Measurements from ENCODE around the gene SPA17. TPM values are rescaled to one million over a fixed set of nuclear protein-coding genes. Genes with fewer than 3 reads are reported as not detected.

Gene SPA17
- 8.9 TPM for total RNA-seq (ENCODE audit: insufficient read depth, low replicate concordance)

GRCh38 chr11:124673333-124674167 is at the start of gene SPA17, which contains the start of gene SIAE:
Gene SPA17, plus strand, starts transcription at chr11:124673904. Its CDS starts 1,361 bp downstream, at chr11:124675265.
Gene SIAE, minus strand, starts transcription at chr11:124673739. Its CDS starts 31 bp downstream, at chr11:124673708.
- peak; percentile 96 for DNase-seq (ENCODE audit: low spot score)

- no peak for DNase-seq (ENCODE audit: low spot score)
Measured at GRCh38 chr11:124625504-124626168, 48.1 kb upstream of the SPA17 start.

GRCh38 chr11:124627546-124627945 is 46.2 kb upstream of the SPA17 start:
- no peak for DNase-seq (ENCODE audit: low spot score)

DNA sequence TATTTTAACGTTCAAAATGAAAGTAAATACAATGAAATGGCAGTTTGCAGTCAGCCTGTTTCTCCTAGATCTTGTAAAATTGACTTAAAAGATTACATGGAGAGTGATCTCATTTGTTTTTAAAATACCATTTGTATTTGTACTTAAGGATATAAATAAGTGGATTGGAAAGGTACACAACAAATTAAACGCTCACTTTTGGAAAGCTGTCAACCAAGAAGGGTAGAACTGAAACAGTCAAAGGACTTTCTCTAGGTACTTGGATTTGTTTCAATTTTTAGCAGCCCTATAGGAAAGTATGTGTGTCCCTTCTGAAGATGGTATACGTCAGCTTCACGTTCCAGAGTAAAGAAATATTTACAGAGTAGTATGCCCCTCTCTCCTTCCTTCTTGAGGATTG is 43.7 kb upstream of the SPA17 start:
- DNase-seq (ENCODE audit: low spot score), result no peak

DNA sequence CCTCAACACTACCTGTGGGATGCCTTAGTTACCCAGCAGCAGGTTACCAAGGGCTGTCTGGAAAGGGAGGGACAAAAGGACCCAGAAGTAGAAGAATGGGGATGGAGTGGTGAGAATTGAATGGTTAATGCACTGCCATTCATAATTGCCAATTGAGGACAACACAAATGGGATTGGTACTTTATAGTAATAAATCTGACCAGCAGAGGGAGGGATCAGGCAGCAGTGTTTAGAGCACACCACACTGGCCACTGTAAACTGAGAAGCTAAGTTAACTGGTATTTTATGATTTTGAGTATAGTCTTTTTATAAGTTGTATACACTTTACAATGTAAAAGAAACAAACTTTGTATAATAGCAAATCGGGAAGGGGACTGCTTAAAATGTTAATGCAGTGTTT is 40.3 kb upstream of the SPA17 start:
- DNase-seq (ENCODE audit: low spot score), result no peak

DNA sequence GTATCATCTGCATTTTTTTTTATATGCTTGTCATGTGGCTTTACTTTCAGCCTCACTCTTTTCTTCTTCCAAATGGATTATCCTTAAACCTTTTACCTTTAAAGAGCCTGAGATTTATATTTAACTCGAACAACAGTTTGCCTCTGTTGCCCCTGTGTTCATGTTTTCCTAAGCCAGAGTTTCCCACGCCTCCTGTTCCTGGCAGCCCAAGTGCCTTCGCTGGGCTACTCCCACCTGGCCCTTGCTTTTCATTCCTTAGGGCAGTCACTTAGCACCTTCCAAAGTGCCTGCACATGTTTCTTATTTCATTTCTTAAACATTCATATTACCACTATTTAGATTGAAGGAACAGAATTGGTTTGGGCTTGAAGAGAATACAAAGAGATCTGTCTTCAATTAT is 37.8 kb upstream of the SPA17 start:
- no peak for DNase-seq (ENCODE audit: low spot score)

- no peak for DNase-seq (ENCODE audit: low spot score)
Measured at GRCh38 chr11:124638500-124638899, 35.2 kb upstream of the SPA17 start.

DNA sequence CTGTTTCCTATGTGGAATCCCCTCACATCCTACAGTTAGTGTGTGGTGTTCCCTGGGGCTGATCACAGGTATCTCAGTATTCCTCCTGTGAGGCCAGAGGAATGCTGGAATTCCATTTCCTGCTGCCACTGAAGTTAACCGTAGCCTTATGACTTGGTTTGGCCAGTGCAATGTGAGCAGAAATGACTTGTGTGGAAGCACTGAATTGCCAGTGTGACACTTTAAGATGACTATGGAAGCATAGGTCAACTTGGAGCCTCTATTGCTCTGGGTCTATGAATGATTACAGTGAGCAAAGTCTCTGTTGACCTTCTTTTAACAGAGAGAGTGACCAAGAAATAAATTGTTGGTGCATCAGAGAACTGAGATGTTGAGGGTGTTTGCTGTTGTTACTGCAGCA is 34.5 kb upstream of the SPA17 start:
- DNase-seq (ENCODE audit: low spot score), result no peak

GRCh38 chr11:124640666-124641065 is 33.0 kb upstream of the SPA17 start:
- no peak for DNase-seq (ENCODE audit: low spot score)

DNA sequence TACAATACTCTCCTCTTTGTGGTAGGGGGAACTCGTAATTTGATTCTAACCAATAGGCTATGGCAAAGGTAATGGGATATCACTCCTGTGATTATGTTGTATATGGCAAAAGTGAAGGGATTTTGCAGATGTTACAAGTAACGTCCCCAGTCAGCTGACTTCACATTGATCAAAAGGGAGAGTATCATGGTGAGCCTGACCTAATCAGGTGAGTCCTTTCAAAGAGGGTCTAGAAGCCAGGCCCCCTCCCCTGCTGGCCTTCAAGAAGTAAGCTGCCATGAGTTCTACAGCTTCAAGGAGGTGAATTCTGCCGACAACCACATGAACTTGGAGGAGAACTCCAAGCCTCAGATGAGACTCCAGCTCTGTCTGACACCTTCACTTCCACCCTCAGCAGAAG is 31.1 kb upstream of the SPA17 start:
- no peak for DNase-seq (ENCODE audit: low spot score)

DNA sequence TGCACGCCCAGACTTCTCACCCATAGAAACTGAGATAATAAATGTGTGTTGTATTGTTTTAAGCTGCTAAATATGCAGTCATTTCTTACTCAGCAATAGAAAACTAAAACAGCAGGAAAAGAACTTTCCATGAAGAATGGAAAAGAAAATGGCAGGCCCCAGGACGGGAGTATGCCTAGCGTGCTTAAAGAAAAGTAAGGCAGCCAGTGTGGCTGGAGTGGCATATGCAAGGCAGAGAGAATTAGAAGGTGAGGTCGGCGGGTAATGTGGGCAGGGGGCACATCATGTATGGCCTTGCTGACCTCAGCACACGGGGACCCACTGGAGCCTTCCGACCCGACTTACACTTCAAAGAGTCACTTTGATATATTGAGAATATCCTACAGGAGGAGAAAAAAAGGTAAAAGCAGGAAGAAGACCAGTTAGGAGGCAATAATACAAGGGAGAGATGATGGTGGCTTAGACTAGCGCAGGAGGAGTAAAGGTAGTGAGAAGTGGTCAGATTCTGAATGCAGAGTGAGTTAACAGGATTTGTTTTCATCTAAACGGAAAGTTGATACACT is 30.6 kb upstream of the SPA17 start:
- DNase-seq (ENCODE audit: low spot score), result no peak

DNA sequence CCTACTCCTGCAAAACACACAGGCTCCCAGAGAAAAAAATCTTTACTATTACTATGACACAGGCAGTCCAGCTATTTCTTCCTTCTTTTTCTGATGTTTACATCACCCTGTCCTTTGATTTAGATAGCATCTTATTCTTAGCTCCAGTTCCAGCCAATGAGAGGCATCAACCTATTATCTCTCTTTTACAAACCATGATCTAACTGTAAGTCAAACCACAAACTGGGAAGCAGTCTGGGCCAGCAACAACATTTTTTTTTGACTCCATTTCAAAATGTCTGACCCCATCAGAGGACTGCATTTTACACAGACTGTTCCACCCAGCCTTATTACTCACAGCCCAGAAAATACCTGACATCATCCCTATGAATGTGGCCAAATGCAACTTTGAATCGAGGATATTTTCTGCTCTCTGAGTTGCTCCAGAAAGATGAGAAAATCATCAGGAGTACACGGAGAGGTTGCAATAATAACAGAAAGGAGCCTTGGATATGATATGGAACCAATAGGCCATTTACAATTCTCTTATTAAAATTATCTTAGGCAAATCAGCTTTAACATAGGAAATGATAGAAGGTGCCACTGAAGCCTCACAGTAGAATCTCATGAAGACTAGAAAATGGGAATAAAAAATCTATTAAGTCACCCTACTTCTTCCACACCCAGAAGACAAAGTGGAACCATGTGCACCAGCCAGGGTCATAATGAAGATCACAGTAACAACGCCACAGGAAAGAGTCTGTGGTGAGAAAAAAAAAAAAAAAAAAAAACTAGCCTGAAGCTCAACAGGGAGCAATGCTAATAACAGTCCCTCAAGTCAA is 29.9 kb upstream of the SPA17 start:
- peak; percentile 74 for DNase-seq (ENCODE audit: low spot score)

- peak; percentile 55 for DNase-seq (ENCODE audit: low spot score)
Measured at GRCh38 chr11:124644426-124645280, 29.1 kb upstream of the SPA17 start.

- DNase-seq (ENCODE audit: low spot score), result no peak
Measured at GRCh38 chr11:124646148-124646547, 27.6 kb upstream of the SPA17 start.

DNA sequence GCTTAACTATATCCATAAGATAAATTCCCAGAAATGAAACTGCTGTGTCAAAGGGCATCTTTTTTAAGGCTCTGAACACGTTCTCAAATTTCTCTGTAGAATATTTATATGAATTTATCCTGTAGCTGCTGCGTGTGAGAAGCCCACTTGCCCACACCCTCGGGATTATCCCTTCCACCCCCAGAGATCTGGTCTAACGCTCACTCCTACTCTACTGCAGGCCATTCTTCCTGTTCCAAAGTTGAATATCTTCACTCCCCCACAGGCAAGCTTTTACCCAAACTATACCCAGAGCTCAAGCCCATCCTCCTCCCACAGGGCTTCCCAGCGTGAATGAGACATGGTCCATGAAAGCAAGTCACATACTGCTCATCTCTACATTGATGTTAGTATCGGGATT is 25.1 kb upstream of the SPA17 start:
- no peak for DNase-seq (ENCODE audit: low spot score)

DNA sequence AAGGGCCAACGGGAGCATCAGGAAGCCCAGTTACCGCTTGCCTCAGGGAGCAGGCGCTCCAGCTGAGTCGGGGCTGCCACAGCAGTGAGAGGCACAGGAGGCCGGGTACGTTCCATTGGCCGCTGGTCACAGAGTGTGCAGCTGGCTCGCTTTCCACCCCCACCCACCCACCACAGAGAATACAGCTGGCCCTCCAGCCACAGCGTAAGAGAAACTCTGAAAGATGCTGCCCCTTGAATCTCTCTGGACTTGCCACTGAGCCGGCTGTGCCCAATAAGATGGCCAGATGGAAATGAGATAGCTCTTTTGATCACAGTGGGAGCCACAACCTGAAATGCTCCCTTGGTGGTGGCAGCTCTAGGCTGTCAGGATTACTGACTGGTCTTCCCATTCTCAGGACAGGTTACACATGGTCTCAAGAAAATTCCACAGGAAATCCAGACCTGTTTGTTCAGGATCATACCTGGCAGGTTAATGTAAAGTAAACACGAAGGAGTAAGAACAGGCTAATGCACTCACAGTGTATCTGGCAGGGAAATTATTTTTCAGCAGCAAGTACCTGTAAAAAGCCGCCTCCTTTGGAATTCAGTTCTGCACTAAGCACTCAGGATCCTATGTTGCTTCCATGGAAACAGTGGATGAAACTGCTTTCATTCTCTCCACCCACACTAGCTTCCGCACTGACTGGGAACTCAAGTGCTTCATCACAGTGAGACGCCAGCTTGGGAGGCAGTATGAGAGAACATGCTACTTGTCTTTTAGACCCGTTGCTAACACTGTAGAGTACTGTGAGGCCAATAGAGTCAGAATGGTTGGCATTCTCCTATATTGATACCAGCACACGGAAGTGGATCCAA is 16.7 kb upstream of the SPA17 start:
- DNase-seq (ENCODE audit: low spot score), result peak; percentile 21

- DNase-seq (ENCODE audit: low spot score), result no peak
Measured at GRCh38 chr11:124657904-124658303, 15.8 kb upstream of the SPA17 start.

GRCh38 chr11:124658501-124658900 is 15.2 kb upstream of the SPA17 start:
- no peak for DNase-seq (ENCODE audit: low spot score)

DNA sequence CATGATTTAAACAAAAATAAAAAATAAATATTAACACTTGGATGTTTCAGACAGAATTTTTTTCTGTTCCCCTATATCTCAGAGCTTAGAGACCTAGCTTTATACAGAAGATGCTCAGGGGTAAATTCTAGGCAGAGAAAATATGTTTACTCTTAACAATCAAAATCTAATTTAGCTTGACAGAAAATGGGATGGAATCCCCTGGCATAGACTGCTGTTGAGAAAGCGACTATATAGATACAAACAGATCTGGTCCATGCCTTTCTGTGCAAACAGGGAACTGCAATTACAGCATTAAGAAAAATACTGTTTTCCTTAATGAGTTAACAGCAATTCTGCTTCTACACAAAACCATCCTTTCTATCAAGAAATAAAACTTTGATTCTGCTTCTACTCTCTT is 14.7 kb upstream of the SPA17 start:
- DNase-seq (ENCODE audit: low spot score), result no peak

- DNase-seq (ENCODE audit: low spot score), result no peak
Measured at GRCh38 chr11:124661553-124661952, 12.2 kb upstream of the SPA17 start.

Measured in umbilical cord (tissue), 2 donors.